ENCODE results near the gene YDJC. TPM values are rescaled to one million over a fixed set of nuclear protein-coding genes. Genes with fewer than 3 reads are reported as not detected.
"Not testable (repeated sequence)": the region's sequence is repeated elsewhere in the genome, so short reads cannot be mapped to it uniquely, and the experiment has no call there.

Gene YDJC
- total and polyA plus RNA-seq, 2 experiments from 2014 or later: 31.8 to 42.5 TPM

- DNase-seq (ENCODE audit: low read depth in 1 of 2, low spot score in 1 of 2): no peak
- Histone ChIP-seq H3K36me3 (no peaks in the 10 kb centered on the region), H3K4me3 (no peak overlapping the region), H3K27ac (no peak overlapping the region), H3K4me1 (ENCODE audit: low read depth) (peaks cover 13% of the 10 kb centered on the region), H3K27me3 (no peaks in the 10 kb centered on the region), H3K9me3 (ENCODE audit: low read depth) (no peaks in the 10 kb centered on the region)
- TF ChIP-seq CTCF (IDR thresholded peaks at IDR 0.05; ENCODE audit: low read depth, low read length): no peak
Measured at GRCh38 chr22:21650280-21650679, 20.5 kb upstream of the YDJC start.

GRCh38 chr22:21646608-21647590 lies 17.1 kb upstream of the YDJC start:
- peak; percentile 86 to 89 for DNase-seq (ENCODE audit: low read depth in 1 of 2, low spot score in 1 of 2)
- H3K36me3 ChIP-seq: no peaks in the 10 kb centered on the region
- H3K9me3 ChIP-seq (ENCODE audit: low read depth): no peaks in the 10 kb centered on the region
- no peaks in the 10 kb centered on the region for H3K27me3 ChIP-seq
- no peak overlapping the region for H3K4me3 ChIP-seq
- H3K4me1 ChIP-seq (ENCODE audit: low read depth): peaks cover 9% of the 10 kb centered on the region
- peak; percentile 89 for TF ChIP-seq CTCF (IDR thresholded peaks at IDR 0.05; ENCODE audit: low read depth, low read length)
- H3K27ac ChIP-seq: no peak overlapping the region

GRCh38 chr22:21645513-21645912 lies 15.7 kb upstream of the YDJC start:
- H3K4me3 ChIP-seq; H3K9me3 ChIP-seq (ENCODE audit: low read depth); DNase-seq (ENCODE audit: low read depth in 1 of 2, low spot score in 1 of 2); H3K27me3 ChIP-seq; H3K36me3 ChIP-seq; H3K4me1 ChIP-seq (ENCODE audit: low read depth); H3K27ac ChIP-seq: not testable (repeated sequence)

- H3K4me3 ChIP-seq: no peak overlapping the region
- no peak for DNase-seq (ENCODE audit: low read depth in 1 of 2, low spot score in 1 of 2)
- no peak overlapping the region for H3K27ac ChIP-seq
- no peaks in the 10 kb centered on the region for H3K9me3 ChIP-seq (ENCODE audit: low read depth)
- TF ChIP-seq CTCF (IDR thresholded peaks at IDR 0.05; ENCODE audit: low read depth, low read length): peak; percentile 14
- no peaks in the 10 kb centered on the region for H3K4me1 ChIP-seq (ENCODE audit: low read depth)
- no peaks in the 10 kb centered on the region for H3K36me3 ChIP-seq
- H3K27me3 ChIP-seq: no peaks in the 10 kb centered on the region
Measured at GRCh38 chr22:21643533-21644357, 13.9 kb upstream of the YDJC start.

- Histone ChIP-seq H3K4me3 (peak overlapping the region; percentile 55), H3K9me3 (ENCODE audit: low read depth) (no peaks in the 10 kb centered on the region), H3K36me3 (no peaks in the 10 kb centered on the region), H3K27me3 (no peaks in the 10 kb centered on the region), H3K4me1 (ENCODE audit: low read depth) (no peaks in the 10 kb centered on the region), H3K27ac (peak overlapping the region; percentile 90)
- peak; percentile 44 to 61 for DNase-seq (ENCODE audit: low read depth in 1 of 2, low spot score in 1 of 2)
- TF ChIP-seq CTCF (IDR thresholded peaks at IDR 0.05; ENCODE audit: low read depth, low read length): peak; percentile 60
Measured at GRCh38 chr22:21642584-21643448, 13.0 kb upstream of the YDJC start.

Measured in cardiac muscle cell (in vitro differentiated cells and primary cell).